IMR-90 (cell line): ENCODE measurements around the gene POLR3GL. TPM values are rescaled to one million over a fixed set of nuclear protein-coding genes. Genes with fewer than 3 reads are reported as not detected.

Source experiments
- ATAC-seq: fragments of 200-7000 bp; cut with Tn5 transposase; 2 replicates; pipeline ENCODE4 v1.9.1; 2020; ENCODE audit warnings: low read depth, mild to moderate bottlenecking, moderate library complexity
- BruUV-seq: library from RNA; stranded (reverse); fragments of 400-500 nt; replicated peaks from 2 replicates; lab custom pipeline; 2021; lab: Mats Ljungman, UMichigan
- CTCF ChIA-PET: fragments of 300-600 bp; formaldehyde crosslinking; extraction: SDS; loops from one replicate; lab custom pipeline; 2021; ENCODE audit warnings: antibody characterized with exemption; lab: Yijun Ruan, JAX
- POLR2A ChIA-PET: fragments of 300-600 bp; sonication (Branson Sonifier 250); formaldehyde crosslinking; loops from one replicate; lab custom pipeline; 2022; ENCODE audit warnings: antibody characterized with exemption; ENCODE audit not compliant: unreplicated experiment; lab: Charles Lee
- DNase-seq: peaks from one replicate; pipeline ENCODE4 v3.0.0; 2013
- H2AFZ ChIP-seq: replicated peaks from 2 replicates; pipeline ENCODE3; 2013; ENCODE audit warnings: low read length, mild to moderate bottlenecking; ENCODE audit not compliant: poor library complexity
- H2AK5ac ChIP-seq: 2 replicates; pipeline ENCODE4 v1.6.1; 2013; ENCODE audit warnings: low read depth, low read length, inconsistent platforms
- H2AK9ac ChIP-seq: replicated peaks from 2 replicates; pipeline ENCODE3; 2013; ENCODE audit warnings: mild to moderate bottlenecking, low read depth, low read length, moderate library complexity; ENCODE audit not compliant: poor library complexity
- H2BK120ac ChIP-seq: 2 replicates; pipeline ENCODE4 v1.6.1; 2013; ENCODE audit warnings: low read depth, low read length, inconsistent platforms
- H2BK15ac ChIP-seq: 3 replicates; pipeline ENCODE4 v1.6.1; 2013; ENCODE audit warnings: low read depth, low read length, inconsistent platforms
- H2BK20ac ChIP-seq: 2 replicates; pipeline ENCODE4 v1.6.1; 2013; ENCODE audit warnings: low read depth, mild to moderate bottlenecking, inconsistent platforms, low read length, moderate library complexity
- H2BK5ac ChIP-seq: 2 replicates; pipeline ENCODE4 v1.6.1; 2013; ENCODE audit warnings: mild to moderate bottlenecking, low read depth, low read length, inconsistent platforms; ENCODE audit not compliant: poor library complexity, severe bottlenecking
- H3K14ac ChIP-seq: replicated peaks from 2 replicates; pipeline ENCODE4 v1.6.1; 2013; ENCODE audit warnings: low read depth, low read length, inconsistent platforms
- H3K18ac ChIP-seq: 2 replicates; pipeline ENCODE4 v1.6.1; 2013; ENCODE audit warnings: low read depth, low read length, control low read depth
- H3K23ac ChIP-seq: 2 replicates; pipeline ENCODE4 v1.6.1; 2013; ENCODE audit warnings: low read depth, low read length, inconsistent platforms
- H3K27ac ChIP-seq: 2 replicates; pipeline ENCODE4 v1.5.1; 2013; ENCODE audit warnings: mild to moderate bottlenecking, control low read depth, low read length; ENCODE audit not compliant: insufficient read depth
- H3K27me3 ChIP-seq: 2 replicates; pipeline ENCODE4 v1.6.1; 2013; ENCODE audit warnings: low read length; ENCODE audit not compliant: control insufficient read depth, insufficient read depth
- H3K36me3 ChIP-seq: 2 replicates; pipeline ENCODE4 v1.6.1; 2013; ENCODE audit warnings: low read length, mixed read lengths; ENCODE audit not compliant: control insufficient read depth, insufficient read depth
- H3K4ac ChIP-seq: 2 replicates; pipeline ENCODE4 v1.6.1; 2013; ENCODE audit warnings: low read depth, low read length, inconsistent platforms
- H3K4me1 ChIP-seq: 2 replicates; pipeline ENCODE4 v1.6.1; 2013; ENCODE audit warnings: low read length, mixed read lengths; ENCODE audit not compliant: control insufficient read depth, insufficient read depth
- H3K4me2 ChIP-seq: 2 replicates; pipeline ENCODE4 v1.6.1; 2013; ENCODE audit warnings: low read depth, mild to moderate bottlenecking, control low read depth, low read length, moderate library complexity
- H3K4me3 ChIP-seq: 2 replicates; pipeline ENCODE4 v1.5.1; 2013; ENCODE audit warnings: low read depth, mild to moderate bottlenecking, control low read depth, low read length, moderate library complexity; ENCODE audit not compliant: insufficient read depth
- H3K56ac ChIP-seq: 2 replicates; pipeline ENCODE4 v1.6.1; 2013; ENCODE audit warnings: low read length, inconsistent platforms; ENCODE audit not compliant: insufficient read depth; ENCODE audit errors: extremely low read depth
- H3K79me1 ChIP-seq, 2 experiments: 2 replicates each; pipeline ENCODE4 v1.6.1; 2013; ENCODE audit warnings: low read length in 2 of 2, inconsistent platforms in 1 of 2, low read depth in 1 of 2
- H3K9ac ChIP-seq: 2 replicates; pipeline ENCODE4 v1.6.1; 2013; ENCODE audit warnings: low read depth, low read length, control low read depth
- H3K9me1 ChIP-seq: 2 replicates; pipeline ENCODE4 v1.6.1; 2013; ENCODE audit warnings: low read length, inconsistent platforms; ENCODE audit not compliant: insufficient read depth
- H3K9me3 ChIP-seq: 2 replicates; pipeline ENCODE4 v1.6.1; 2013; ENCODE audit warnings: low read length; ENCODE audit not compliant: control insufficient read depth, insufficient read depth
- H4K20me1 ChIP-seq: 2 replicates; pipeline ENCODE4 v1.6.1; 2013; ENCODE audit warnings: low read length, inconsistent platforms; ENCODE audit not compliant: insufficient read depth
- H4K5ac ChIP-seq: 2 replicates; pipeline ENCODE4 v1.6.1; 2013; ENCODE audit warnings: mild to moderate bottlenecking, low read depth, low read length, control low read depth
- H4K8ac ChIP-seq, 2 experiments: 2 replicates each; pipeline ENCODE4 v1.6.1; 2013; ENCODE audit warnings: low read depth in 2 of 2, low read length in 2 of 2, control low read depth in 1 of 2, inconsistent platforms in 1 of 2
- H4K91ac ChIP-seq: 2 replicates; pipeline ENCODE4 v1.6.1; 2013; ENCODE audit warnings: low read depth, low read length, inconsistent platforms; ENCODE audit not compliant: insufficient read depth
- BHLHE40 ChIP-seq: fragments of 150-350 bp; IDR thresholded peaks from 2 replicates; pipeline ENCODE4 v1.6.1; 2016; ENCODE audit warnings: mild to moderate bottlenecking, low read depth, low read length
- CEBPB ChIP-seq: IDR thresholded peaks from 2 replicates; pipeline ENCODE4 v1.6.1; 2012; ENCODE audit warnings: low read depth, low read length, improper control_type of control experiment
- CHD1 ChIP-seq: IDR thresholded peaks from 2 replicates; pipeline ENCODE4 v1.6.1; 2012; ENCODE audit warnings: low read depth, low read length, improper control_type of control experiment
- CTCF ChIP-seq: conservative IDR thresholded peaks from 2 replicates; pipeline ENCODE4 v1.5.1; 2012; ENCODE audit warnings: mild to moderate bottlenecking, low read depth, low read length, improper control_type of control experiment
- ELK1 ChIP-seq: fragments of 150-350 bp; IDR thresholded peaks from 2 replicates; pipeline ENCODE4 v1.6.1; 2016; ENCODE audit warnings: low read depth, mild to moderate bottlenecking, low read length, moderate library complexity, borderline replicate concordance
- FOS ChIP-seq: fragments of 150-350 bp; IDR thresholded peaks from 2 replicates; pipeline ENCODE4 v1.6.1; 2016; ENCODE audit warnings: low read depth, low read length
- MAFK ChIP-seq: IDR thresholded peaks from 2 replicates; pipeline ENCODE4 v1.6.1; 2012; ENCODE audit warnings: low read depth, low read length, improper control_type of control experiment
- MAZ ChIP-seq: IDR thresholded peaks from 2 replicates; pipeline ENCODE4 v1.6.1; 2012; ENCODE audit warnings: low read depth, mild to moderate bottlenecking, low read length, improper control_type of control experiment, moderate library complexity, borderline replicate concordance
- MXI1 ChIP-seq: IDR thresholded peaks from 2 replicates; pipeline ENCODE4 v1.6.1; 2012; ENCODE audit warnings: low read depth, mild to moderate bottlenecking, low read length, moderate library complexity, borderline replicate concordance
- NFE2L2 ChIP-seq: fragments of 150-350 bp; IDR thresholded peaks from 2 replicates; pipeline ENCODE4 v1.6.1; 2016; ENCODE audit warnings: low read depth, mild to moderate bottlenecking, low read length
- POLR2A ChIP-seq: IDR thresholded peaks from 2 replicates; pipeline ENCODE4 v1.6.1; 2012; ENCODE audit warnings: mild to moderate bottlenecking, low read depth, low read length
- RAD21 ChIP-seq: IDR thresholded peaks from 2 replicates; pipeline ENCODE4 v1.6.1; 2012; ENCODE audit warnings: low read length, improper control_type of control experiment
- RCOR1 ChIP-seq: IDR thresholded peaks from 2 replicates; pipeline ENCODE4 v1.6.1; 2012; ENCODE audit warnings: mild to moderate bottlenecking, low read length, improper control_type of control experiment; ENCODE audit not compliant: insufficient replicate concordance
- RFX5 ChIP-seq: IDR thresholded peaks from 2 replicates; pipeline ENCODE4 v1.8.0; 2012; ENCODE audit warnings: low read depth, mild to moderate bottlenecking, low read length, moderate library complexity
- SMC3 ChIP-seq: fragments of 150-350 bp; IDR thresholded peaks from 2 replicates; pipeline ENCODE4 v1.6.1; 2016; ENCODE audit warnings: low read depth, mild to moderate bottlenecking, antibody characterized with exemption, low read length, moderate library complexity
- USF2 ChIP-seq: fragments of 150-350 bp; IDR thresholded peaks from 2 replicates; pipeline ENCODE4 v1.6.1; 2017; ENCODE audit warnings: mild to moderate bottlenecking, antibody characterized with exemption, low read length, low read depth
- WGBS, 2 experiments: methylation state at CpG; one replicate each; pipeline versions ENCODE4 v1.1.5 to v1.1.7; 2013; ENCODE audit warnings: missing lambda C conversion rate in 2 of 2; ENCODE audit not compliant: insufficient read length in 1 of 2; ENCODE audit errors: extremely low coverage in 2 of 2; 5-methylcytosine and 5-hydroxymethylcytosine counted together
- dilution Hi-C: fragments of 300-500 bp; cut with HindIII; formaldehyde crosslinking; loops from one replicate; pipeline ENCODE4 v1.14.3; 2018; ENCODE audit warnings: low sequenced_read_pairs; ENCODE audit not compliant: unreplicated experiment
- in situ Hi-C: fragments of 300-500 bp; cut with MboI; formaldehyde crosslinking; loops from 3 replicates; pipeline ENCODE4 v1.14.3; 2019; ENCODE audit warnings: low sequenced_read_pairs, inconsistent platforms, mixed read lengths
- intact Hi-C: fragments of 100-400 bp; cut with micrococcal nuclease; formaldehyde crosslinking; loops from 2 replicates; pipeline ENCODE4 v1.10.0; 2022
- polyA plus RNA-seq, 3 experiments: library from polyadenylated mRNA; depleted of rRNA; stranded (reverse); fragments of >200 nt; gene quantifications; 2 replicates each; pipeline ENCODE4 v1.2.3, GENCODE V29; 2012; ENCODE audit warnings: low replicate concordance in 1 of 3
- total RNA-seq: library from RNA; depleted of rRNA; stranded (reverse); fragments of >200 nt; gene quantifications from 2 replicates; pipeline ENCODE4 v1.2.3, GENCODE V29; 2012

The POLR3GL gene
- total and polyA plus RNA-seq, 2 of the 4 experiments (the other 2 are of a cell fraction), result 7.9 to 16.3 TPM

GRCh38 chr1:145992502-145992936, 28.0 kb downstream of the POLR3GL start:
- Histone ChIP-seq H2BK15ac (no peak overlapping the region), H3K27ac (no peak overlapping the region), H3K14ac (no peak overlapping the region), H3K56ac (no peak overlapping the region), H4K20me1 (peaks cover 12% of the 10 kb centered on the region; the same call in 1 of the 2 replicates), H3K23ac (no peak overlapping the region), H3K79me1 (peaks cover 22 to 35% of the 10 kb centered on the region in 2 experiments), H3K27me3 (no peaks in the 10 kb centered on the region), H2AK5ac (no peak overlapping the region), H2AFZ (no peak overlapping the region), H4K5ac (no peak overlapping the region), H3K9ac (no peak overlapping the region), H4K91ac (no peak overlapping the region), H3K18ac (no peak overlapping the region), H3K4ac (no peak overlapping the region), H3K4me2 (no peak overlapping the region), H3K9me1 (peaks cover 9% of the 10 kb centered on the region), H3K9me3 (no peaks in the 10 kb centered on the region), H4K8ac (no peak overlapping the region), H3K36me3 (peaks cover 13% of the 10 kb centered on the region), H2BK120ac (no peak overlapping the region), H2BK20ac (no peak overlapping the region), H2BK5ac (no peak overlapping the region), H3K4me1 (peaks cover 8% of the 10 kb centered on the region), H2AK9ac (no peak overlapping the region), H3K4me3 (no peak overlapping the region)
- dilution Hi-C loops (no loop called here), in situ Hi-C loops (no loop called here), intact Hi-C loops (no loop called here)
- no CpG with 5 or more reads among the region's 1 CpG for WGBS, 2 experiments
- BruUV-seq, result no TSS peak
- ChIA-PET POLR2A (no interaction called here), CTCF (interaction anchor here (1.0 to 1.5 kb wide), 2 partner anchors 8 to 13 kb away, joined by 3 to 5 read pairs; no protein-coding TSS in a partner anchor)
- no peak for TF ChIP-seq CTCF
- no peak for TF ChIP-seq BHLHE40
- TF ChIP-seq USF2, result no peak
- TF ChIP-seq FOS, result no peak
- no peak for TF ChIP-seq RFX5
- TF ChIP-seq ELK1, result no peak
- no peak for TF ChIP-seq POLR2A
- TF ChIP-seq SMC3, result no peak
- TF ChIP-seq NFE2L2, result no peak
- no peak for TF ChIP-seq MAZ
- no peak for TF ChIP-seq MXI1
- no peak for TF ChIP-seq RCOR1
- TF ChIP-seq CHD1, result no peak
- no peak for TF ChIP-seq CEBPB
- no peak for TF ChIP-seq MAFK
- TF ChIP-seq RAD21, result no peak
- no peak for DNase-seq
- no peak for ATAC-seq
